ENCODE data around the gene SPIN2B. TPM values are rescaled to one million over a fixed set of nuclear protein-coding genes. Genes with fewer than 3 reads are reported as not detected.

The SPIN2B gene
- total and polyA plus RNA-seq, 2 donors from 2014 or later: 10.9 to 13.7 TPM

- Histone ChIP-seq H3K9ac (ENCODE audit: low read length in 3 of 3) (no peak overlapping the region), H3K9me3 (ENCODE audit: control insufficient read depth in 2 of 3, insufficient read depth in 1 of 3, low read length in 3 of 3) (no peaks in the 10 kb centered on the region), H3K27me3 (ENCODE audit: control insufficient read depth, insufficient read depth, low read length) (no peaks in the 10 kb centered on the region), H3K4me3 (ENCODE audit: low read length in 3 of 3) (no peak overlapping the region), H3K27ac (ENCODE audit: low read depth in 2 of 2, low read length in 2 of 2) (no peak overlapping the region), H3K36me3 (ENCODE audit: control insufficient read depth in 2 of 3, insufficient read depth in 3 of 3, low read length in 3 of 3) (no peaks in the 10 kb centered on the region), H3K4me1 (ENCODE audit: control insufficient read depth in 2 of 3, insufficient read depth in 2 of 3, low read depth in 1 of 3, low read length in 3 of 3) (no peaks in the 10 kb centered on the region)
- DNase-seq: peak in 1 of 5 donors; percentile 48
- intact Hi-C loops (cut with DNase I): no loop called here
- no peak for FAIRE-seq
- no peak for TF ChIP-seq CTCF (IDR thresholded peaks at IDR 0.05; ENCODE audit: borderline replicate concordance, extremely low read depth, insufficient read depth)
Observed at GRCh38 chrX:57083143-57083542, 38.2 kb downstream of the SPIN2B start.

- intact Hi-C loops (cut with DNase I): no loop called here
- no peak for TF ChIP-seq CTCF (IDR thresholded peaks at IDR 0.05; ENCODE audit: borderline replicate concordance, extremely low read depth, insufficient read depth)
- H3K9ac ChIP-seq (ENCODE audit: low read length in 3 of 3): no peak overlapping the region
- no peak overlapping the region for H3K4me3 ChIP-seq (ENCODE audit: low read length in 3 of 3)
- H3K27ac ChIP-seq (ENCODE audit: low read depth in 2 of 2, low read length in 2 of 2): no peak overlapping the region
- H3K9me3 ChIP-seq (ENCODE audit: control insufficient read depth in 2 of 3, insufficient read depth in 1 of 3, low read length in 3 of 3): no peaks in the 10 kb centered on the region
- no peak for DNase-seq
- H3K4me1 ChIP-seq (ENCODE audit: control insufficient read depth in 2 of 3, insufficient read depth in 2 of 3, low read depth in 1 of 3, low read length in 3 of 3): no peaks in the 10 kb centered on the region
- FAIRE-seq: peak; percentile 33
- no peaks in the 10 kb centered on the region for H3K36me3 ChIP-seq (ENCODE audit: control insufficient read depth in 2 of 3, insufficient read depth in 3 of 3, low read length in 3 of 3)
- no peaks in the 10 kb centered on the region for H3K27me3 ChIP-seq (ENCODE audit: control insufficient read depth, insufficient read depth, low read length)
Observed at GRCh38 chrX:57074458-57074857, 46.9 kb downstream of the SPIN2B start.

- no peak for FAIRE-seq
- Histone ChIP-seq H3K9ac (ENCODE audit: low read length in 3 of 3) (no peak overlapping the region), H3K4me3 (ENCODE audit: low read length in 3 of 3) (no peak overlapping the region), H3K27ac (ENCODE audit: low read depth in 2 of 2, low read length in 2 of 2) (no peak overlapping the region), H3K4me1 (ENCODE audit: control insufficient read depth in 2 of 3, insufficient read depth in 2 of 3, low read depth in 1 of 3, low read length in 3 of 3) (no peaks in the 10 kb centered on the region), H3K36me3 (ENCODE audit: control insufficient read depth in 2 of 3, insufficient read depth in 3 of 3, low read length in 3 of 3) (no peaks in the 10 kb centered on the region), H3K27me3 (ENCODE audit: control insufficient read depth, insufficient read depth, low read length) (peaks cover 4% of the 10 kb centered on the region), H3K9me3 (ENCODE audit: control insufficient read depth in 2 of 3, insufficient read depth in 1 of 3, low read length in 3 of 3) (no peaks in the 10 kb centered on the region)
- peak in 1 of 5 donors; percentile 49 for DNase-seq
- intact Hi-C loops (cut with DNase I): no loop called here
- no peak for TF ChIP-seq CTCF (IDR thresholded peaks at IDR 0.05; ENCODE audit: borderline replicate concordance, extremely low read depth, insufficient read depth)
Observed at GRCh38 chrX:57070185-57070984, 51.0 kb downstream of the SPIN2B start.

Other genes starting within 250 kb of the SPIN2B start
- 14.9 TPM for gene SPIN3, start 126.0 kb downstream of the SPIN2B start, total RNA-seq
- 4.9 TPM for gene SPIN3, start 126.0 kb downstream of the SPIN2B start, polyA plus RNA-seq (ENCODE audit: insufficient read depth, low read depth, low replicate concordance)
- 0.63 TPM for gene SPIN2A, start 15.8 kb upstream of the SPIN2B start, total RNA-seq
- not detected for gene SPIN2A, start 15.8 kb upstream of the SPIN2B start, polyA plus RNA-seq (ENCODE audit: insufficient read depth, low read depth, low replicate concordance)
- gene FAAH2, start 165.2 kb upstream of the SPIN2B start, total RNA-seq: 17.0 TPM
- 17.1 TPM for gene FAAH2, start 165.2 kb upstream of the SPIN2B start, polyA plus RNA-seq (ENCODE audit: insufficient read depth, low read depth, low replicate concordance)

Data from kidney (tissue), 14 donors.